Spleen (tissue), 11 donors: ENCODE data around the gene SF3A1. TPM values are rescaled to one million over a fixed set of nuclear protein-coding genes. Genes with fewer than 3 reads are reported as not detected.

Source experiments
- DNase-seq: peaks from one replicate; pipeline ENCODE4 v3.0.0-alpha.2; 2020
- H3K27ac ChIP-seq, 8 donors: fragments of 200-600 bp; sonication (generic) in 7 of 8; 1 replicate in 4 of 8; 2 replicates in 4 of 8; pipeline versions ENCODE4 v1.5.0 to v1.8.0; 2016 to 2021; ENCODE audit warnings: inconsistent platforms in 4 of 8, mild to moderate bottlenecking in 4 of 8, moderate library complexity in 1 of 8
- H3K27me3 ChIP-seq, 7 donors: fragments of 200-600 bp; sonication (generic) in 6 of 7; replicated peaks in 1 of 7; 1 replicate in 4 of 7; 2 replicates in 3 of 7; pipeline versions ENCODE4 v1.5.0 to v1.8.0; 2016 to 2021; ENCODE audit warnings: inconsistent platforms in 3 of 7, mild to moderate bottlenecking in 1 of 7
- H3K36me3 ChIP-seq, 6 donors: fragments of 200-600 bp; sonication (generic) in 5 of 6; 1 replicate in 4 of 6; 2 replicates in 2 of 6; pipeline versions ENCODE4 v1.5.0 to v1.8.0; 2016 to 2021; ENCODE audit warnings: inconsistent platforms in 2 of 6
- H3K4me1 ChIP-seq, 6 donors: fragments of 200-600 bp; sonication (generic) in 5 of 6; 1 replicate in 3 of 6; 2 replicates in 3 of 6; pipeline versions ENCODE4 v1.5.0 to v1.8.0; 2016 to 2021; ENCODE audit warnings: inconsistent platforms in 3 of 6
- H3K4me3 ChIP-seq, 8 donors: fragments of 200-600 bp; sonication (generic) in 7 of 8; 1 replicate in 4 of 8; 2 replicates in 4 of 8; pipeline versions ENCODE4 v1.5.0 to v1.8.0; 2016 to 2021; ENCODE audit warnings: inconsistent platforms in 4 of 8, mild to moderate bottlenecking in 4 of 8, moderate library complexity in 2 of 8
- H3K9me3 ChIP-seq, 8 donors: fragments of 200-600 bp; sonication (generic) in 7 of 8; 1 replicate in 4 of 8; 2 replicates in 4 of 8; pipeline versions ENCODE4 v1.5.0 to v1.8.0; 2016 to 2021; ENCODE audit warnings: inconsistent platforms in 4 of 8
- POLR2A ChIP-seq, 3 donors: fragments of 450-650 bp; IDR thresholded peaks; one replicate each; pipeline ENCODE4 v1.5.1; 2017; ENCODE audit warnings: antibody characterized with exemption in 3 of 3, mild to moderate bottlenecking in 1 of 3
- POLR2AphosphoS5 ChIP-seq, 3 donors: sonication (generic); formaldehyde crosslinking; IDR thresholded peaks; one replicate each; pipeline ENCODE4 v1.5.1; 2017; ENCODE audit warnings: antibody characterized with exemption in 3 of 3
- WGBS, 5 donors: extraction: QIAGEN DNeasy Blood & Tissue Kit in 3 of 5; methylation state at CpG; one replicate each; pipeline versions ENCODE4 v1.1.5 to v1.1.7; 2013 to 2018; 5-methylcytosine and 5-hydroxymethylcytosine counted together
- intact Hi-C: fragments of 100-400 bp; cut with DNase I; formaldehyde crosslinking; loops from one replicate; pipeline ENCODE4 v1.15.0; 2023; ENCODE audit warnings: low total_unique reads
- polyA plus RNA-seq, 3 donors: library from polyadenylated mRNA; stranded (reverse); fragments of 200-250 nt; gene quantifications; one replicate each; pipeline ENCODE4 v1.2.1, GENCODE V29; 2013
- total RNA-seq, 7 donors: library from RNA; depleted of rRNA in 3 of 7; stranded (reverse); fragments of >200 nt in 3 of 7; fragmentation: NEBNext Ultra II Directional in 4 of 7; extraction: Animal tissue kit (Norgen Biotek cat#: 25700) in 4 of 7; gene quantifications; one replicate each; pipeline versions ENCODE4 v1.1.0 to v1.2.1, GENCODE V29; 2016 to 2021
- TF ChIP-seq, protein P1 (sequence below), 11 experiments: fragments of 200-600 bp in 7 of 11; fragments of 450-650 bp in 4 of 11; sonication (generic) in 4 of 11; IDR thresholded peaks in 8 of 11; conservative IDR thresholded peaks in 3 of 11; 1 replicate in 7 of 11; 2 replicates in 4 of 11; pipeline versions ENCODE4 v1.4.0 to v1.8.0; 2016 to 2021; ENCODE audit warnings: antibody characterized with exemption in 11 of 11, inconsistent platforms in 4 of 11, mild to moderate bottlenecking in 1 of 11
- donor health status: healthy with polysubstance abuse.
- donor health status: DM: no; HTN: no; CAD: no; lungs with moderate emphysema.
- donor health status: DM: no; HTN: no; CAD: no.
- donor health status: Bipolar disorder and iron deficiency.
- donor health status: healthy.
- donor health status: DM: no; HTN: no; CAD: no.
- donor health status: DM: yes; HTN: yes; CAD: no.

Gene SF3A1
- total and polyA plus RNA-seq, 10 donors = 14.9 to 223 (median 175) TPM

DNA sequence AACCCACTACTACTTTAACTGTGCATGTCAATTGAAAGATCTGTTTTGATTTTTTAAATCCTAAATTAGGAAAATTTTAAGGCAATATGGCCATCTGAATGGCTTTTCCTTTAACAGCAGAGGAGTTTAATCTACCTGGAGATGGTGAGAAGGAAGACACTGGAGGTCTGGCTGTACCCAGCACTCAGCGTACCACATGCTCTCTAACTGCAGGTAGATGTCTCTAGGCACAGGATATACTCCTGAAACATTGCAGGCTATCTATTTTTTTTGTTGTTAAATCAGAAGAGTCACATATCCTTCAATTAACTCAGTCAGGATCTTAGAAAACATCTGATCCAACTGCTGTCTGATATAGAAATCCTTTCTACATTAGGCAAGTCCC, 50.1 kb downstream of the SF3A1 start:
- intact Hi-C loops = no loop called here
- peaks cover 0 to 28% (median 0%) of the 10 kb centered on the region in 6 donors for H3K36me3 ChIP-seq
- TF ChIP-seq, protein P1, sequence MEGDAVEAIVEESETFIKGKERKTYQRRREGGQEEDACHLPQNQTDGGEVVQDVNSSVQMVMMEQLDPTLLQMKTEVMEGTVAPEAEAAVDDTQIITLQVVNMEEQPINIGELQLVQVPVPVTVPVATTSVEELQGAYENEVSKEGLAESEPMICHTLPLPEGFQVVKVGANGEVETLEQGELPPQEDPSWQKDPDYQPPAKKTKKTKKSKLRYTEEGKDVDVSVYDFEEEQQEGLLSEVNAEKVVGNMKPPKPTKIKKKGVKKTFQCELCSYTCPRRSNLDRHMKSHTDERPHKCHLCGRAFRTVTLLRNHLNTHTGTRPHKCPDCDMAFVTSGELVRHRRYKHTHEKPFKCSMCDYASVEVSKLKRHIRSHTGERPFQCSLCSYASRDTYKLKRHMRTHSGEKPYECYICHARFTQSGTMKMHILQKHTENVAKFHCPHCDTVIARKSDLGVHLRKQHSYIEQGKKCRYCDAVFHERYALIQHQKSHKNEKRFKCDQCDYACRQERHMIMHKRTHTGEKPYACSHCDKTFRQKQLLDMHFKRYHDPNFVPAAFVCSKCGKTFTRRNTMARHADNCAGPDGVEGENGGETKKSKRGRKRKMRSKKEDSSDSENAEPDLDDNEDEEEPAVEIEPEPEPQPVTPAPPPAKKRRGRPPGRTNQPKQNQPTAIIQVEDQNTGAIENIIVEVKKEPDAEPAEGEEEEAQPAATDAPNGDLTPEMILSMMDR (IDR thresholded peaks at IDR 0.05 in 8 of 11, conservative IDR thresholded peaks at IDR 0.05 in 3 of 11) = no peak
- TF ChIP-seq POLR2A (IDR thresholded peaks at IDR 0.05) = no peak
- no peak for TF ChIP-seq POLR2AphosphoS5 (IDR thresholded peaks at IDR 0.05)
- H3K27ac ChIP-seq = peak overlapping the region; percentile 69 to 94 (median 88)
- WGBS, 5 donors = 29 to 69% (median 47%) methylated on average over 1 of the region's 1 CpG
- no peak for DNase-seq
- peak overlapping the region in 5 of 8 donors; percentile 1 to 57 (median 7) for H3K4me3 ChIP-seq
- no peaks in the 10 kb centered on the region for H3K27me3 ChIP-seq
- no peaks in the 10 kb centered on the region for H3K9me3 ChIP-seq
- H3K4me1 ChIP-seq = peaks cover 99 to 100% (median 100%) of the 10 kb centered on the region in 6 donors

DNA sequence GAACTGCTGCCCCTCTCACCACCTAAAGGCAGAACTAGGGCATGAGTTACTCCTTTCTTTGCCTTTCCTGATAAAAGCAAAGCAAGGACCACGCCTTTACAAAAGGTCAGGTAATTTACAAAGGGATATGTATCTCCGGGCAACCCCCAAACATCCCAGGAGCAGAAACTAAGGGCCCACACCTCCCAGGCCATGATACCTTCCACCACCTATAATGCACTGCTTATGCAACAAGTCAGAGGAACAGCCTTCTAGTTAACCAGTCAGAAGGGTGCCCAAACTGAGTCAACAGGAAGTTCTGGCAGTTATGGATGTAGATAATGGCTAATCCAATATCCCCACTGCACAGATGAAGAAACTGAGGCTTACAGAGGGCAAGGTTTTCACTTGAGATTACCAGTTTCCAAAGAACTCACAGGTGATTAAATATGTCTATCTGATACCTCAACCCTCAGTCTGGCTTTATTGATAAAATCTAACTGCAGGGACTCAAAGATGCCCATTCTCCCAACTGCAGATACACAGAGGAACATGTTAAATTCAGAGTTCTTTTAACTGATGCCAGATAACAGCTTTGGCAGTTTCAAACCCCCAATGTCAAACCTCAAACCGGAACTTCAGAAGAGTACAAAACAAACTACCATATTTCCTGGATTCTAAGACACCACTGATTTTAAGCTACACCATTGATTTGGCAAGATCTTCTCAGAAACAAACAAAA, 50.6 kb downstream of the SF3A1 start:
- WGBS, 5 donors = 13 to 28% (median 25%) methylated on average over 2 to 3 of the region's 3 CpGs
- H3K4me3 ChIP-seq = peak overlapping the region in 5 of 8 donors; percentile 2 to 57 (median 26)
- intact Hi-C loops = no loop called here
- peaks cover 0 to 33% (median 0%) of the 10 kb centered on the region in 6 donors for H3K36me3 ChIP-seq
- no peak for TF ChIP-seq POLR2A (IDR thresholded peaks at IDR 0.05)
- TF ChIP-seq POLR2AphosphoS5 (IDR thresholded peaks at IDR 0.05) = no peak
- TF ChIP-seq, protein P1 (IDR thresholded peaks at IDR 0.05 in 8 of 11, conservative IDR thresholded peaks at IDR 0.05 in 3 of 11) = no peak
- no peaks in the 10 kb centered on the region for H3K9me3 ChIP-seq
- H3K27ac ChIP-seq = peak overlapping the region; percentile 69 to 94 (median 88)
- DNase-seq = no peak
- H3K27me3 ChIP-seq = no peaks in the 10 kb centered on the region
- peaks cover 99 to 100% (median 100%) of the 10 kb centered on the region in 6 donors for H3K4me1 ChIP-seq

DNA sequence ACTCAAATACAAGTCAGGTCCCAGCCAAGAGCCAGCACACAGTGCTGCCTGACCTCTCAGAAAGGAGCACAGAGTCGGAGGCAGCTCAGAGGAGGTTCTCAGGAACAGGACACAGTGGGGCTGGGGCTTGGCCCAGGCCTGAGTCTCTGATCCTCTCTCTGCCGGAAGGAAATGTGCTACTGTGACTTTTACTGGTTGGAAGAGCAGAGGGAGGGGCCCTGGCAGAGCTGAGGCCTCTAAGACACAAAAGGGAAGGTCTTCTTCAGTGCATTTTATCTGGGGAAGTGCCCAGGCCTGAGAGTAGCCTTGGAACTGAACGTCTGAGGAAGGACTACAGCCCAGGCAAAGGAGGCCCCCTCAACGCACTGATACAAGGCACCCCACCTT, 51.2 kb downstream of the SF3A1 start:
- TF ChIP-seq POLR2A (IDR thresholded peaks at IDR 0.05) = peak in 2 of 3 donors; percentile 66 to 79
- TF ChIP-seq, protein P1 (IDR thresholded peaks at IDR 0.05 in 8 of 11, conservative IDR thresholded peaks at IDR 0.05 in 3 of 11) = no peak
- peak in 2 of 3 donors; percentile 83 to 92 for TF ChIP-seq POLR2AphosphoS5 (IDR thresholded peaks at IDR 0.05)
- H3K27me3 ChIP-seq = no peaks in the 10 kb centered on the region
- peak overlapping the region; percentile 69 to 94 (median 88) for H3K27ac ChIP-seq
- H3K36me3 ChIP-seq = peaks cover 0 to 39% (median 3%) of the 10 kb centered on the region in 6 donors
- peaks cover 95 to 100% (median 100%) of the 10 kb centered on the region in 6 donors for H3K4me1 ChIP-seq
- no peaks in the 10 kb centered on the region for H3K9me3 ChIP-seq
- peak overlapping the region in 5 of 8 donors; percentile 2 to 57 (median 26) for H3K4me3 ChIP-seq
- intact Hi-C loops = no loop called here
- peak; percentile 91 for DNase-seq
- WGBS, 5 donors = 0 to 3% (median 2%) methylated on average over 3 to 4 of the region's 4 CpGs

DNA sequence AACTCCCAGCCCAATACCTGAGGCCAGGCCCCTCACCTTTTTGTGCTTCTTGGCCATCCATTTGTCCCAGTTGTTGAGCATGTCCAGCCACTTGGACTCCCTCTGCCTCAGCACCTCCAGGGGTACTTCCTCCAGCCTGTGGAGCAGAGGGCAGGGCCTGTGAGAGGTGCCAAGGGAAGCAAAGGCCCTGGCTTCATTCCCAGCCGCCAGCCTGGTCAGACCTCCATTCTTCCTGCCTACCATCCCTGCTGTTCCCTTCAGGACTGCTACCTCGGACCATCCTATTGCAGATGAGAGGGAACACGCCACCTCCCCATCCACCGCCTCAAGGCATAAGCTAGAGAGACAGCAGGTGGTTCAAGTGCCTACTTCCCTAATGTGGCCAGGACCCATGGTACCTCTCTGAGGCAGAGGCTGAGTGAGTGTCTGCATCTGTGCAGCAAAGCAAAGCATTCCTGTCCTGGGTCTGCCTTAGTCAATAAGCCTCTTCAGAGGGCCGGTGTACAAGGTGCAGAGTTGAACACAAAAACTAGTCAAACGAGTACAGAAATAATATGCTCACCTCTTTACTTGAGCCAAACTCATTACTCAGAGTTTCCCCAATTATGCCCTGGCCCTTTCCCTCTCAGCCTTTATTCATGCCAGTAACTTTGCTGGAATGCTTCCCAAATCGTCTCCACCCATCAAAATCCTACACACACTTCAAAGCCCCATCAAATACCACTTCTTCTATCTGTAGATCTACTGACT, 52.0 kb downstream of the SF3A1 start:
- DNase-seq = no peak
- intact Hi-C loops = no loop called here
- 33 to 49% (median 44%) methylated on average over 6 to 7 of the region's 7 CpGs for WGBS, 5 donors
- Histone ChIP-seq H3K4me3 (peak overlapping the region in 3 of 8 donors; percentile 26 to 57 (median 26)), H3K36me3 (peaks cover 0 to 47% (median 10%) of the 10 kb centered on the region in 6 donors), H3K9me3 (no peaks in the 10 kb centered on the region), H3K27ac (peak overlapping the region; percentile 69 to 94 (median 88)), H3K4me1 (peaks cover 87 to 100% (median 99%) of the 10 kb centered on the region in 6 donors), H3K27me3 (no peaks in the 10 kb centered on the region)
- TF ChIP-seq POLR2AphosphoS5 (IDR thresholded peaks at IDR 0.05) = peak; percentile 11 to 65 (median 51)
- no peak for TF ChIP-seq POLR2A (IDR thresholded peaks at IDR 0.05)
